Hepatocyte (in vitro differentiated cells): ENCODE results near the gene PHACTR3. TPM values are rescaled to one million over a fixed set of nuclear protein-coding genes. Genes with fewer than 3 reads are reported as not detected.

Experiments
- DNase-seq: peaks from one replicate; pipeline ENCODE4 v3.0.0-alpha.2; 2016; ENCODE audit warnings: low spot score
- H2AFZ ChIP-seq: fragments of 200-600 bp; sonication (generic); 2 replicates; pipeline ENCODE4 v1.6.0; 2016; ENCODE audit warnings: antibody characterized with exemption, mild to moderate bottlenecking
- H3K27ac ChIP-seq: fragments of 200-600 bp; sonication (generic); 2 replicates; pipeline ENCODE4 v1.5.1; 2016; ENCODE audit warnings: mild to moderate bottlenecking
- H3K27me3 ChIP-seq: fragments of 200-600 bp; sonication (generic); 2 replicates; pipeline ENCODE4 v1.6.1; 2016
- H3K36me3 ChIP-seq: fragments of 200-600 bp; sonication (generic); replicated peaks from 2 replicates; pipeline ENCODE4 v1.5.1; 2016; ENCODE audit warnings: low read depth; ENCODE audit not compliant: insufficient read depth
- H3K4me1 ChIP-seq: fragments of 200-600 bp; sonication (generic); 2 replicates; pipeline ENCODE4 v1.5.1; 2016; ENCODE audit warnings: mild to moderate bottlenecking, moderate library complexity; ENCODE audit not compliant: insufficient read depth
- H3K4me2 ChIP-seq: fragments of 200-600 bp; sonication (generic); 2 replicates; pipeline ENCODE4 v1.6.0; 2016
- H3K4me3 ChIP-seq: fragments of 200-600 bp; sonication (generic); 2 replicates; pipeline ENCODE4 v1.5.1; 2016; ENCODE audit warnings: mild to moderate bottlenecking
- H3K79me2 ChIP-seq: fragments of 200-600 bp; sonication (generic); 2 replicates; pipeline ENCODE4 v1.6.0; 2017; ENCODE audit warnings: mild to moderate bottlenecking
- H3K9me2 ChIP-seq: fragments of 200-600 bp; sonication (generic); replicated peaks from 2 replicates; pipeline ENCODE4 v1.6.0; 2017; ENCODE audit warnings: mild to moderate bottlenecking; ENCODE audit not compliant: insufficient read depth
- H3K9me3 ChIP-seq: fragments of 200-600 bp; sonication (generic); 2 replicates; pipeline ENCODE4 v1.5.1; 2016; ENCODE audit warnings: low read depth, mild to moderate bottlenecking
- H4K20me1 ChIP-seq: fragments of 200-600 bp; sonication (generic); 2 replicates; pipeline ENCODE4 v1.6.0; 2016; ENCODE audit warnings: mild to moderate bottlenecking; ENCODE audit not compliant: insufficient read depth, poor library complexity, severe bottlenecking
- EZH2 ChIP-seq: fragments of 200-600 bp; sonication (generic); IDR thresholded peaks from 2 replicates; pipeline ENCODE4 v1.6.1; 2016; ENCODE audit warnings: antibody characterized with exemption, mild to moderate bottlenecking, borderline replicate concordance
- EZH2phosphoT487 ChIP-seq: fragments of 200-600 bp; sonication (generic); IDR thresholded peaks from one replicate; pipeline ENCODE4 v1.6.1; 2018; ENCODE audit warnings: antibody characterized with exemption, mild to moderate bottlenecking, low read depth, moderate library complexity; ENCODE audit not compliant: unreplicated experiment, severe bottlenecking
- WGBS: methylation state at CpG from one replicate; pipeline ENCODE4 v1.1.6; 2016; ENCODE audit warnings: low lambda C conversion rate; ENCODE audit errors: missing lambda C conversion rate; 5-methylcytosine and 5-hydroxymethylcytosine counted together
- polyA plus RNA-seq: library from polyadenylated mRNA; unstranded; fragments of >200 nt; fragmentation: Nextera tagmentation; extraction: Ambion mirVana; gene quantifications from 2 replicates; pipeline ENCODE4 v1.2.1, GENCODE V29; 2016
- total RNA-seq: library from RNA; depleted of rRNA; stranded (reverse); fragments of >200 nt; gene quantifications from 2 replicates; pipeline ENCODE4 v1.2.3, GENCODE V29; 2014
- TF ChIP-seq, protein P1 (sequence below): fragments of 200-600 bp; sonication (generic); IDR thresholded peaks from 2 replicates; pipeline ENCODE4 v1.5.1; 2016; ENCODE audit warnings: antibody characterized with exemption, mild to moderate bottlenecking; ENCODE audit not compliant: poor library complexity

The PHACTR3 gene
- total and polyA plus RNA-seq, 2 experiments from 2014 or later = 5.2 to 7.5 TPM

DNA sequence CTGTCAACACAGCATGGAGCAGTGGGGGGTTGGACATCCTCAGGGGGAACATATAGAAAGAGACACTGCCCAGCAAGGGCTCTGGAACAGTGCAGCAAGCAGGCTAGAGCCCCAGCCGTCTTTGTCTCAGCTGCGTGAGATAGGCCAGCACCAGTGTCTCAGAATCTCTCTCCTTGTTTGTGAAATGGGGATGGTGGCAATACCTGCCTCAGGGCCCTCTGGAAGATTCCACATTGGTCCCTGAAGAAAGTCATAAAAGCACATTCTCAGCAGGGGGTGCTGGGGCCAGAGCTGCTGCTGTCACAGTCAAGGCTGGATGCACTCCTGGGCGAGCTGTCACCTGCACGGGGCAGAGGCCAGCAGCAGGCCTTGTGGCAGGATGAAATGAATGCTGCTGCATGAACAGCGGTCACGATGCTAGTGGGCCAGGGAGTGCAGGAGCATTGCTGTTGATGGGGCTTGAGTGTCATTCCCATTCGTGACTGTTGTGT is 207.4 kb downstream of the PHACTR3 start:
- Histone ChIP-seq H3K4me2 (no peak overlapping the region), H3K36me3 (no peaks in the 10 kb centered on the region), H3K4me3 (no peak overlapping the region), H3K9me3 (no peaks in the 10 kb centered on the region), H3K27me3 (no peaks in the 10 kb centered on the region), H3K4me1 (no peaks in the 10 kb centered on the region), H2AFZ (no peak overlapping the region), H4K20me1 (no peaks in the 10 kb centered on the region), H3K79me2 (no peaks in the 10 kb centered on the region), H3K27ac (no peak overlapping the region), H3K9me2 (no peaks in the 10 kb centered on the region)
- TF ChIP-seq EZH2phosphoT487 = no peak
- WGBS = 93% methylated on average over 7 of the region's 7 CpGs
- no peak for DNase-seq

DNA sequence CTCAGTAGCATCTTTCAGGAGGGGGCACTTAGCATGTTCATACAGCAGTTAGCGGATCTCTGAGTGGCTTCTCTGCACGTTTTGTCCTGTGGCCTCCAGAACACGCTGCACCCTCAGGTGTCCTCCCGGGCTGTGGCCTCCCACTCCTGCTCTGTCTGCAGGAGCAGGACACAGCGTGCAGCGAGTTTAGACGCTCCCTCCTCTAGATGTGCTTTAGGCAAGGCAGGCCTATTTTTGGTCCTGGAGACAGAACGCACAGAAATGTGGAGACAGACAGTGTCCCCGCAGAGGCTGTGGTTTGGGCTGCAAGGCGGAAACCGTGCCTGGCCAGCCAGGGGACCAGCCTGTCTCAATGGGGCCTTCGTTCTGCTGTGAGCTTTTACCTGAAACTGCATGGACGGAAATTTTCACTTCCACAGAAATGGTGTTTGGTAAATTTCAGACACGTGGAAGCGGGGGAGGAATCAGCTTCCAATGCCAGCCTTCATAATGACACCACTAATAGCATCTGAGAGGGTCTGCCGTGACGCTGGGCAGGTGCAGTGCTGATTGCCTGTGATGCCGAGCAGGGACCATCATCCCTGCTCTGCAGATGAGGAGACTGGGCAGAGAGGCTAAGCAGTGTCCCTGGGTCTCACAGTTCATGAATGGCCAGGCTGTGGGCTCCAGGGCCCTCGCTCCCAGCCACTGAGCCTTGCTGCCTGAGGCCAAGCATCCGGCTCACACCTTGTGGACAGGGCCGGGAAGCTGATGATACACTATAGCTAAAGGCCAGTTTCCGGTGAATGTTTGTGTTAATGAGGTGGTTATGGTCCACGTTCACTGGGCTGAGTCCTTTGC is 208.2 kb downstream of the PHACTR3 start:
- Histone ChIP-seq H3K9me3 (no peaks in the 10 kb centered on the region), H3K36me3 (no peaks in the 10 kb centered on the region), H4K20me1 (no peaks in the 10 kb centered on the region), H3K9me2 (no peaks in the 10 kb centered on the region), H3K4me1 (no peaks in the 10 kb centered on the region), H3K27me3 (no peaks in the 10 kb centered on the region), H3K27ac (no peak overlapping the region), H2AFZ (no peak overlapping the region), H3K4me3 (no peak overlapping the region), H3K4me2 (no peak overlapping the region), H3K79me2 (no peaks in the 10 kb centered on the region)
- 90% methylated on average over 23 of the region's 23 CpGs for WGBS
- TF ChIP-seq EZH2phosphoT487 (no peak), EZH2 (no peak)
- TF ChIP-seq, protein P1, sequence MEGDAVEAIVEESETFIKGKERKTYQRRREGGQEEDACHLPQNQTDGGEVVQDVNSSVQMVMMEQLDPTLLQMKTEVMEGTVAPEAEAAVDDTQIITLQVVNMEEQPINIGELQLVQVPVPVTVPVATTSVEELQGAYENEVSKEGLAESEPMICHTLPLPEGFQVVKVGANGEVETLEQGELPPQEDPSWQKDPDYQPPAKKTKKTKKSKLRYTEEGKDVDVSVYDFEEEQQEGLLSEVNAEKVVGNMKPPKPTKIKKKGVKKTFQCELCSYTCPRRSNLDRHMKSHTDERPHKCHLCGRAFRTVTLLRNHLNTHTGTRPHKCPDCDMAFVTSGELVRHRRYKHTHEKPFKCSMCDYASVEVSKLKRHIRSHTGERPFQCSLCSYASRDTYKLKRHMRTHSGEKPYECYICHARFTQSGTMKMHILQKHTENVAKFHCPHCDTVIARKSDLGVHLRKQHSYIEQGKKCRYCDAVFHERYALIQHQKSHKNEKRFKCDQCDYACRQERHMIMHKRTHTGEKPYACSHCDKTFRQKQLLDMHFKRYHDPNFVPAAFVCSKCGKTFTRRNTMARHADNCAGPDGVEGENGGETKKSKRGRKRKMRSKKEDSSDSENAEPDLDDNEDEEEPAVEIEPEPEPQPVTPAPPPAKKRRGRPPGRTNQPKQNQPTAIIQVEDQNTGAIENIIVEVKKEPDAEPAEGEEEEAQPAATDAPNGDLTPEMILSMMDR = no peak
- no peak for DNase-seq

DNA sequence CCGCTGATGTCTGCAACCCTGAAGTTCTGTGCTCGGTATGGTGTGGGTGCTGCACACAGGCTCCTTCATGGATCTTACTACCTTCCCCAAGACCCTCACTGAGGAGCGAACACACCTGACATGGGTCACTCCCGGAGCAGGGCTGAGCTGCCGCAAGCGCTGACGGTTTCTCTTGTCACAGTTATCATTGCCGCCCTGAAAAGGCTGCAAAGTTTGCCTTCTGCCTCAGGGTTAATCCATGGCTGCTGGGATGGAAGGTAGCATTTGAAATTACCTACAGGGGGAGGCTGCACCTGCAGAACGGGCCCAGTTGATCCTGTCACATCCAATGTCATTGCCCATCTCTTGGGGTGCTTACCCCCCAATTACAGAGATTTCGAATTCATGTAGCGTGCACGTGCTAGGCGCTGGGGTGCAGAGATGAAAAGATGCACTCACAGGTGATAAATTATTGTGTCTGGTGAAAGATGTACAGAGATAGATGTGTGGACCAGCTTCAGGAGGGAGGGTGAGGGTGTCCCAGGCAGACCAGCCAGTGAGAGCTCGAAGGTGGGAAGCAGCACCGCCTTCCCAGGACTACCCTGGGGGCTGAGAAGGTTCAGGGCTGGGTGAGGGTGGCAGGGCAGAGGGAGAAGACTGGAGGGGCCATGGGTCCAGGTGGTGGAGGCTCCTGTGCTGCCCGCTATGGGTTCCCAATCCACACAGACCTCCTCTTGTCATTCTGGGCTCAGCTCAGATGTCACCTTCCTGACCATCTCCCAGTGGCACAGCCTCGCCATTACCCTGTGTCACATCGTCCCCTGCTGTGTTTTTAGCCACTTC is 209.0 kb downstream of the PHACTR3 start:
- Histone ChIP-seq H4K20me1 (no peaks in the 10 kb centered on the region), H2AFZ (no peak overlapping the region), H3K4me1 (no peaks in the 10 kb centered on the region), H3K36me3 (no peaks in the 10 kb centered on the region), H3K9me2 (no peaks in the 10 kb centered on the region), H3K9me3 (no peaks in the 10 kb centered on the region), H3K27ac (no peak overlapping the region), H3K4me3 (no peak overlapping the region), H3K79me2 (no peaks in the 10 kb centered on the region), H3K27me3 (no peaks in the 10 kb centered on the region), H3K4me2 (no peak overlapping the region)
- DNase-seq = no peak
- no peak for TF ChIP-seq EZH2phosphoT487
- no peak for TF ChIP-seq EZH2
- TF ChIP-seq, protein P1 = no peak
- 92% methylated on average over 18 of the region's 18 CpGs for WGBS
